Vagina (tissue), 2 donors: ENCODE data around the gene HERC4.

ENCODE experiments used
- CTCF ChIP-seq, 3 experiments: fragments of 450-650 bp in 2 of 3; fragments of 200-600 bp in 1 of 3; sonication (generic) in 1 of 3; IDR thresholded peaks; one replicate each; pipeline ENCODE4 v1.5.1; 2017 to 2019; ENCODE audit warnings: antibody characterized with exemption in 3 of 3, mild to moderate bottlenecking in 2 of 3, moderate library complexity in 2 of 3
- POLR2A ChIP-seq, 2 donors: fragments of 450-650 bp; IDR thresholded peaks; one replicate each; pipeline ENCODE4 v1.6.1; 2017; ENCODE audit warnings: antibody characterized with exemption in 2 of 2, mild to moderate bottlenecking in 2 of 2, moderate library complexity in 2 of 2

DNA sequence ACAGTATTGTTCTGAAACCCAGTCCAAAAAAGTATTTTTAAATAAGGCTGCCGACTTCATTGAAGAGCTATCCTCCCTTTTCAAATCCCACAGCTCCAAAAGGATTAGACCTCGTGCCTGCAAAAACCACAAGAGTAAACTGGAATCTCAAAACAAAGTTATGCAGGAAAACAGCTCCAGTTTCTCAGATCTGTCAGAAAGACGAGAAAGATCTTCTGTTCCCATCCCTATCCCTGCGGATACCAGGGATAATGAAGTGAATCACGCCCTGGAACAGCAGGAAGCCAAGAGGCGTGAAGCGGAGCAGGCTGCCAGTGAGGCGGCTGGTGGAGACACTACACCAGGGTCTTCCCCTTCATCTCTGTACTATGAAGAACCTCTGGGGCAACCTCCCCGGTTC, 46.8 kb upstream of the HERC4 start:
- TF ChIP-seq CTCF (IDR thresholded peaks at IDR 0.05) (no peak), POLR2A (IDR thresholded peaks at IDR 0.05) (no peak)
